MM.1S (cell line): ENCODE data around the gene SORCS2.

Source experiments
- DNase-seq: peaks from one replicate; pipeline ENCODE4 v3.0.0-alpha.2; 2015
- H2AFZ ChIP-seq: fragments of 300-600 bp; sonication (generic); 2 replicates; pipeline ENCODE4 v1.6.0; 2016; ENCODE audit warnings: antibody characterized with exemption, low read length
- H3F3A ChIP-seq: fragments of 300-600 bp; sonication (generic); 2 replicates; pipeline ENCODE4 v1.6.1; 2016; ENCODE audit warnings: mild to moderate bottlenecking, antibody characterized with exemption, low read length, moderate library complexity, mixed read lengths; ENCODE audit not compliant: insufficient read depth
- H3K27ac ChIP-seq: fragments of 300-600 bp; sonication (generic); 2 replicates; pipeline ENCODE4 v1.5.1; 2016; ENCODE audit warnings: mild to moderate bottlenecking, low read length
- H3K27me3 ChIP-seq: fragments of 300-600 bp; sonication (generic); replicated peaks from 2 replicates; pipeline ENCODE4 v1.6.0; 2016; ENCODE audit warnings: low read length; ENCODE audit not compliant: insufficient read depth
- H3K36me3 ChIP-seq: fragments of 300-600 bp; sonication (generic); replicated peaks from 2 replicates; pipeline ENCODE4 v1.6.1; 2016; ENCODE audit warnings: mild to moderate bottlenecking, low read length, mixed read lengths; ENCODE audit not compliant: insufficient read depth
- H3K4me1 ChIP-seq: fragments of 300-600 bp; sonication (generic); 2 replicates; pipeline ENCODE4 v1.6.1; 2016; ENCODE audit warnings: low read length, mixed read lengths
- H3K4me2 ChIP-seq: fragments of 300-600 bp; sonication (generic); 2 replicates; pipeline ENCODE4 v1.6.0; 2016; ENCODE audit warnings: low read depth, low read length
- H3K4me3 ChIP-seq: fragments of 300-600 bp; sonication (generic); 2 replicates; pipeline ENCODE4 v1.5.1; 2016; ENCODE audit warnings: low read length, mixed read lengths
- H3K79me2 ChIP-seq: fragments of 300-600 bp; sonication (generic); 2 replicates; pipeline ENCODE4 v1.6.1; 2016; ENCODE audit warnings: mixed run types, low read length, mixed read lengths
- H3K9ac ChIP-seq: fragments of 300-600 bp; sonication (generic); 2 replicates; pipeline ENCODE4 v1.6.1; 2016; ENCODE audit warnings: low read length, mixed read lengths
- H3K9me2 ChIP-seq: fragments of 300-600 bp; sonication (generic); replicated peaks from 2 replicates; pipeline ENCODE4 v1.6.1; 2016; ENCODE audit warnings: mild to moderate bottlenecking, low read length, mixed read lengths; ENCODE audit not compliant: insufficient read depth
- H3K9me3 ChIP-seq: fragments of 300-600 bp; sonication (generic); replicated peaks from 2 replicates; pipeline ENCODE4 v1.6.1; 2016; ENCODE audit warnings: mild to moderate bottlenecking, low read length, mixed read lengths; ENCODE audit not compliant: insufficient read depth
- H4K20me1 ChIP-seq: fragments of 300-600 bp; sonication (generic); 2 replicates; pipeline ENCODE4 v1.6.1; 2016; ENCODE audit warnings: mild to moderate bottlenecking, low read length, moderate library complexity, mixed read lengths; ENCODE audit not compliant: insufficient read depth
- EZH2 ChIP-seq: fragments of 300-600 bp; sonication (generic); optimal IDR thresholded peaks from 2 replicates; pipeline ENCODE3; 2017; ENCODE audit warnings: low read depth, mild to moderate bottlenecking, antibody characterized with exemption, low read length, mixed read lengths
- EZH2phosphoT487 ChIP-seq: fragments of 300-600 bp; sonication (generic); IDR thresholded peaks from 2 replicates; pipeline ENCODE4 v1.6.1; 2018; ENCODE audit warnings: antibody characterized with exemption, low read length
- TF ChIP-seq, protein P1 (sequence below): fragments of 300-600 bp; sonication (generic); IDR thresholded peaks from 2 replicates; pipeline ENCODE4 v1.5.1; 2016; ENCODE audit warnings: antibody characterized with exemption, low read length, mixed read lengths

The SORCS2 gene

DNA sequence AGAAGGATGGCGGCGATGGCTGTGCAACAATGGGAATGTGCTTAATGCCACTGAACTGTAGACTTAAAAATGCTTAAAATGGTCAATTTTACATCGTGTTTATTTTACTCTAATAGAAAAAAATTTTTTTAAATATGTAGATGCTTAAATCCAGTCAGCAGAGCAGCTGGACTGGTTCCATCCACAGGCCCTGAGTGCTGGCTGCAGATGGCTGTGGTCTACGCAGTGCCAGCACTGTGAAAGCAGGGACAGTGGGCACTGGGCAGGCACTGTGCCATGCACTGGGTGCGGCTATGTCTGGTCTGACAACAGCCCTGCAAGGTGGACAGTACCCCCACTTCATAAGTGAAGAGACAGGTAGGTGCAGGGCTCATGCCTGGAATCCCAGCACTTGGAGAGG lies 572.1 kb downstream of the SORCS2 start:
- Histone ChIP-seq H3K36me3 (no peaks in the 10 kb centered on the region), H3K9ac (no peak overlapping the region), H3K4me3 (no peak overlapping the region), H3K9me3 (no peaks in the 10 kb centered on the region), H4K20me1 (no peaks in the 10 kb centered on the region), H3F3A (no peaks in the 10 kb centered on the region), H2AFZ (no peak overlapping the region), H3K4me1 (no peaks in the 10 kb centered on the region), H3K4me2 (no peak overlapping the region), H3K27me3 (peaks cover 44% of the 10 kb centered on the region), H3K27ac (no peak overlapping the region), H3K9me2 (no peaks in the 10 kb centered on the region), H3K79me2 (no peaks in the 10 kb centered on the region)
- TF ChIP-seq, protein P1, sequence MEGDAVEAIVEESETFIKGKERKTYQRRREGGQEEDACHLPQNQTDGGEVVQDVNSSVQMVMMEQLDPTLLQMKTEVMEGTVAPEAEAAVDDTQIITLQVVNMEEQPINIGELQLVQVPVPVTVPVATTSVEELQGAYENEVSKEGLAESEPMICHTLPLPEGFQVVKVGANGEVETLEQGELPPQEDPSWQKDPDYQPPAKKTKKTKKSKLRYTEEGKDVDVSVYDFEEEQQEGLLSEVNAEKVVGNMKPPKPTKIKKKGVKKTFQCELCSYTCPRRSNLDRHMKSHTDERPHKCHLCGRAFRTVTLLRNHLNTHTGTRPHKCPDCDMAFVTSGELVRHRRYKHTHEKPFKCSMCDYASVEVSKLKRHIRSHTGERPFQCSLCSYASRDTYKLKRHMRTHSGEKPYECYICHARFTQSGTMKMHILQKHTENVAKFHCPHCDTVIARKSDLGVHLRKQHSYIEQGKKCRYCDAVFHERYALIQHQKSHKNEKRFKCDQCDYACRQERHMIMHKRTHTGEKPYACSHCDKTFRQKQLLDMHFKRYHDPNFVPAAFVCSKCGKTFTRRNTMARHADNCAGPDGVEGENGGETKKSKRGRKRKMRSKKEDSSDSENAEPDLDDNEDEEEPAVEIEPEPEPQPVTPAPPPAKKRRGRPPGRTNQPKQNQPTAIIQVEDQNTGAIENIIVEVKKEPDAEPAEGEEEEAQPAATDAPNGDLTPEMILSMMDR: no peak
- TF ChIP-seq EZH2phosphoT487 (no peak), EZH2 (no peak)
- DNase-seq: no peak

DNA sequence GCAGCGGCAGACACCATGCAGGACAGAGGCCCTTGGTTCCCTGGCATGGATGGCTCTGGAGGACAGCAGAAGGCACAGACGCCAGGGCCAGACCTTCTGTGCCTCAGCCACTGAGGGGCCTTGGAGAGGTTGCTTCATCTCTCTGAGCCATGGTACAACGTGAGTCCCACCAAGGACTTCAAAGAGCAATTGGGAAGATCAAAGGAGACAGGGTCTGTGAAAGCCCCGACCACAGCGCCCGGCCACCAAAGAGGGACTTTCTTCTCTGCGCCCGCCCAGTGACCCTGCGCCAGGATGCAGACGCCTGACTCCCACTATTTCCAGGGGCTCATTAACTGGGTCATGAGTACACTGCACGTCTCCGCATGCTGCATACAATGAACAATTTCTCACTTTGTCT lies 573.3 kb downstream of the SORCS2 start:
- H3K4me2 ChIP-seq: no peak overlapping the region
- H4K20me1 ChIP-seq: no peaks in the 10 kb centered on the region
- no peak overlapping the region for H3K4me3 ChIP-seq
- no peak for DNase-seq
- H3K36me3 ChIP-seq: no peaks in the 10 kb centered on the region
- no peak overlapping the region for H3K27ac ChIP-seq
- no peaks in the 10 kb centered on the region for H3F3A ChIP-seq
- H2AFZ ChIP-seq: no peak overlapping the region
- H3K9me3 ChIP-seq: no peaks in the 10 kb centered on the region
- H3K9ac ChIP-seq: no peak overlapping the region
- H3K79me2 ChIP-seq: no peaks in the 10 kb centered on the region
- TF ChIP-seq, protein P1: no peak
- TF ChIP-seq EZH2phosphoT487 (no peak), EZH2 (no peak)
- no peaks in the 10 kb centered on the region for H3K9me2 ChIP-seq
- H3K27me3 ChIP-seq: peaks cover 52% of the 10 kb centered on the region
- no peaks in the 10 kb centered on the region for H3K4me1 ChIP-seq

DNA sequence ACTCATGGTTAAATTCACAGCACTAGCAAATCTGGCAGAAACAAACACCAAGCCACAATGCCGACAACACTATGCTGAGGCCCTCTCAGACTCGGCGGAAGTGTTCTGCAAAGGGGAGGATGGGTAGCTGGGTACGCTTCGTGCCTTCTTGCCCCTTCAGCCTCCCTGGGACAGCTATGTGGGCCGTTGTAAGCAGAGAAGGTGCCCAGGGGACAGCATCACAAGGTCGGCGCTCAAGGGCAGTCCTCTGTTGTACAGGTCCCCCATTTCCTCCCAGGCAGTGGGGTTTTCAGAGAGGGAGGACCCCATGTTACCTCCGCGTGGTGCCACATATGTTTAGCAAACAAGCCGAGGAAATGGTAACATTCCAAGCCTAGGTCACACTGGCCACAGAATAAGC lies 573.7 kb downstream of the SORCS2 start:
- Histone ChIP-seq H3K4me1 (no peaks in the 10 kb centered on the region), H4K20me1 (no peaks in the 10 kb centered on the region), H3K9ac (no peak overlapping the region)

More for the DNA sequence above, 573.7 kb downstream of the SORCS2 start:
- Histone ChIP-seq H3K4me2 (no peak overlapping the region), H3K79me2 (no peaks in the 10 kb centered on the region), H2AFZ (no peak overlapping the region), H3K9me3 (no peaks in the 10 kb centered on the region), H3K4me3 (no peak overlapping the region), H3K27ac (no peak overlapping the region), H3K36me3 (no peaks in the 10 kb centered on the region), H3F3A (no peaks in the 10 kb centered on the region), H3K27me3 (peaks cover 52% of the 10 kb centered on the region), H3K9me2 (no peaks in the 10 kb centered on the region)
- no peak for DNase-seq
- TF ChIP-seq EZH2 (no peak), EZH2phosphoT487 (no peak)
- TF ChIP-seq, protein P1: no peak
